Stimulated activated CD4-positive, alpha-beta T cell treated with anti-CD3 and anti-CD28 coated beads, Interleukin-15, amount 100 ng/mL, for 1 hour (primary cell): ENCODE results near the gene GNAT3.

Source experiments
- DNase-seq, 2 donors: peaks; one replicate each; pipeline ENCODE4 v3.0.0-alpha.2; 2020; ENCODE audit warnings: low read depth in 1 of 2, low spot score in 1 of 2

Gene GNAT3

GRCh38 chr7:80427218-80427617, 84.6 kb downstream of the GNAT3 start:
- no peak for DNase-seq

- no peak for DNase-seq
These were observed 91.0 kb downstream of the GNAT3 start for GRCh38 chr7:80420876-80421275.

- no peak for DNase-seq
These were observed 94.6 kb downstream of the GNAT3 start for GRCh38 chr7:80417211-80417793.

- no peak for DNase-seq
These were observed 96.3 kb downstream of the GNAT3 start for GRCh38 chr7:80415522-80415921.

GRCh38 chr7:80415114-80415513, 96.8 kb downstream of the GNAT3 start:
- no peak for DNase-seq

GRCh38 chr7:80414331-80414730, 97.5 kb downstream of the GNAT3 start:
- DNase-seq = no peak

- DNase-seq = no peak
These were observed 98.4 kb downstream of the GNAT3 start for GRCh38 chr7:80413383-80413945.

- no peak for DNase-seq
These were observed 99.0 kb downstream of the GNAT3 start for GRCh38 chr7:80412842-80413241.

GRCh38 chr7:80411621-80412020, 100.2 kb downstream of the GNAT3 start:
- no peak for DNase-seq

GRCh38 chr7:80410081-80410480, 101.8 kb downstream of the GNAT3 start:
- no peak for DNase-seq
